ENCODE data around the gene TBC1D9.

The TBC1D9 gene

DNA sequence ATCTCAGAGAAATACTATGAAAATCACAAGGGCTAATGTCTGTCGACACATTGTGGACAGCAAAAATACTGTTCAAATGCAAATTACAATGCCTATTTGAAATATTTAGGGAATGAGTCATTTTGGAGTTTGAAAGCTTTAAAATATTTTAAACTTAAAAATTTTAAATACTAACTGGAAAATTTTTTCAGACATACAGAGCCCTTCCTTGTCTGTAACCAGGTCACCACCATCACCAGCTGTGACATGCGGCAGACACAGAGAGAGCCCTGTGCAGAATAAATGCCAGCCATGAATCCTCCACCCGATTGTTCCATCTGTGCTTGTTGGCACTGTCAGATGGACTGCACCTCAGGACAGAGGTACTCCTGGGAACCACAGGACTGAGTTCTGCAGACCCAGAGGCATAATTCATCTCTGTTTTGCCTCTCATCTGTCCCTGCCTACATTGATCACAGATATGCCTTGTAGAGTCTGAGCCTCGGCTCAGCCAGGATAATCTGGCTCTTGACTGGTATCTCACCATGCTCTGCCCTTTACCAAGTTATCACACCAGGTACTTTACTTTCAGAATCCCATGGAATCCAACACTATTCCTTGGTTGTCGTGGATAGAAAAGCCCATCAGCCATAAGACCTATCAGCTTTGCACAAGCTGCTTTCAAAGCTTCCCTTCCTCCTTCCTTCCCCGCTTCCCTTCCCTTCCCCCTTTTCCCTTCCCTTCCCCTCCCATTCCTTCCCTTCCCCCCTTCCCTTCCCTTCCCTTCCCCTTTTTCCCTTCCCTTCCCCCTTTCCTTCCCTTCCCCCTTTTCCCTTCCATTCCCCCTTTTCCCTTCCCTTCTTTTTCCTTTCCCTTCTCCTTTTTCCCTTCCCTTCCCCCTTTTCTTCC lies 67.2 kb downstream of the TBC1D9 start:
- DNase-seq = no peak

GRCh38 chr4:140686796-140687195 lies 69.4 kb downstream of the TBC1D9 start:
- DNase-seq = no peak

GRCh38 chr4:140684314-140684713 lies 71.9 kb downstream of the TBC1D9 start:
- DNase-seq = no peak

- no peak for DNase-seq
Observed at GRCh38 chr4:140681201-140681600, 75.0 kb downstream of the TBC1D9 start.

- no peak for DNase-seq
Observed at GRCh38 chr4:140680686-140681085, 75.5 kb downstream of the TBC1D9 start.

DNA sequence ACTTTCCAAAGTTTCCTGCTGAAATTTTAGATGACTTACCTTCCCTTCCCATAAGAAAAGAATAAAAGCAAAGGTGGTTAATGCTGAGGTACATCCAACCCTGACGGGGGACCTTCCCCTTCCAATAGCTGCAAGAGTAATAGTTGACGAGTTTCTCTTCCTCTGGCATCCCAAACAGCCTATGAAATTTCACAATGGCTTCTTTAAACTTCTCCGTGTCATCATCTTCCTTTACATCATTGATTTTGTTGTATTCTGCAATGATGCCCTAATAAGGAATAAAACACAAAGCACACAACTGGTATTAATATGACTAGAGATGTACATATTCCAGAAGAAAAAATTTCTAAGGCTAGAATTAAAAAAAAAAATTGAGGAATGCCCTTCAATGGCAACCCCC lies 76.6 kb downstream of the TBC1D9 start:
- no peak for DNase-seq

DNA sequence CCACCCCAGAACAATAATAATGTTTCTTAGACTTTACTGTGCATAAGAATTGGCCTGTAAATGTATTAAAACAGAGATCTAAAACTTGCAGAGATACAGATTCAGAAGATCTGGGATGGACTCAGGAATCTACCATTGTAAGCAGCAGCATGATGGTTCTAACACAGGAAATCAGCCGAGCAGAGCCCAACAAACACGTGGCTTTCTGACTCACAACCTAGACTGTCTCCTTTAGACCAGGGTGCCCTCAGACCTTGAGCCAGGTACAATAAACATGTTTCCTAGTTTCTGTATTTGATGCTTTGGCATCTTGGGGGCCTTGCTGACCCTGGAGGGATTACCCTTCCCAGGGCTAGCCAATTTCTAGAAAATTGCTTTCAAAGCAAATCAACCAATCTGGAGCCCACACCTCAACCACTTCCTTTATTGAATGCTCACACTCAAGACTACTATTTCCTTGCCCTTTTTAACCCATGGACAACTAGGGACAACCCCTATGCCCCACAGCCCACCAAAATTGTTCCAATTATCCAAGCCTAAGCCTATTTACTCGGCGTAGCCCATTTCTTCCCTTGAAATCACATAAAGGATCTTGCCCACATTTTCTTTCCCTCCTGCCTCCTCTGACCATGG lies 80.5 kb downstream of the TBC1D9 start:
- DNase-seq = no peak

GRCh38 chr4:140673729-140674128 lies 82.5 kb downstream of the TBC1D9 start:
- DNase-seq = no peak

DNA sequence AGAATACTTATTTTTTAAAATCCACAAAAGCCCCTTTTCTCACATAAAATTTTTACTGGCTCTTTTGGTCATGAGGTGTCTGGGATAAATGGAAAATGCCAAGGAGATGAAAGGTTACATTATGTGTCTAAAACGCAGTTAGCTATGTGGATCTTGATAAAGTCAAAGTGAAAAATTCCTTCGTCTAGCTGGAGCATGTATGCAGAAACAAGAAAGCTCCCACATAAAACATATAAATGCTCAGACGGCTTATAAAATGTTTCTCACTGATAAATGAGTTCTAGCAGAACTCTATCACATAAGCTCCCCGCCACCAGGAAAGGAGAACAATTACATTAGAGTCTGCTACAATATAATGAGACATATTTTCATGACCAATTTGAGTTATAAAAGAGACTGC lies 83.8 kb downstream of the TBC1D9 start:
- no peak for DNase-seq

DNA sequence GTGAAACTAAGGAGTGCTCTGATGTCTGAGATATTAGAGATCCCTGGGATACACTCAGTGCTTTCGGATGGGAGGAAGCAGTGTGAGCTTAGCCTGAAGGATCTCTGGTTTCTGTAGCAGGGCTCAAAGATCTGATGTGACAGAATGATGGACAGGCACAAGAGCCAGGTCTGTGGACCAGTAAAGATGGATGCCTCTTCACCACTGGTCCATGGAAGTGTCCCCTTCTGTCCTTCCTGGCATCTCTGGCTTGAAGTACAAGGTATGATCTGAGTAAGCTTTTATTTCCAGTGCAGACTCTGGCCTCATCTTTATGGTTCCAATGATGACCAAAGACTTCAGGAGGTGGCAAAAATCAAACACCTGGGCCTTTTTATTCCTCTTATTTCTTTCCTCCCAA lies 88.1 kb downstream of the TBC1D9 start:
- no peak for DNase-seq

- DNase-seq = no peak
Observed at GRCh38 chr4:140666889-140667614, 89.1 kb downstream of the TBC1D9 start.

GRCh38 chr4:140662082-140662869 lies 93.9 kb downstream of the TBC1D9 start:
- DNase-seq = no peak

GRCh38 chr4:140661550-140661949 lies 94.6 kb downstream of the TBC1D9 start:
- no peak for DNase-seq

GRCh38 chr4:140659943-140660700 lies 96.1 kb downstream of the TBC1D9 start:
- DNase-seq = no peak

DNA sequence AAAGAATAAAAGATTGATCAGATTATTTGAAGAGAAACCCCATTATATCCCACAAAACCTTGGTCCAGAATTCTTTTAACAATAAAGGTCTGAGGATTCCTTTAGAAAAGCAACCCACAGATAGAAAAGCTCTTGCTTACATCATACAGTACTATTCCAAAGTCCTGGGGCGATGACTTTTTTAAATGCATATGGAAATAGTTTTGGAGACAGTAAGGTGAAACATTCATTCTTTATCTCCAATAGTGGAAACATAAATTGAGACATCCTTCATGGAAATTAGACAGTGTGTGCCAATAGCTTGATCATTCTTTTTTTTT lies 101.7 kb downstream of the TBC1D9 start:
- DNase-seq = no peak

DNA sequence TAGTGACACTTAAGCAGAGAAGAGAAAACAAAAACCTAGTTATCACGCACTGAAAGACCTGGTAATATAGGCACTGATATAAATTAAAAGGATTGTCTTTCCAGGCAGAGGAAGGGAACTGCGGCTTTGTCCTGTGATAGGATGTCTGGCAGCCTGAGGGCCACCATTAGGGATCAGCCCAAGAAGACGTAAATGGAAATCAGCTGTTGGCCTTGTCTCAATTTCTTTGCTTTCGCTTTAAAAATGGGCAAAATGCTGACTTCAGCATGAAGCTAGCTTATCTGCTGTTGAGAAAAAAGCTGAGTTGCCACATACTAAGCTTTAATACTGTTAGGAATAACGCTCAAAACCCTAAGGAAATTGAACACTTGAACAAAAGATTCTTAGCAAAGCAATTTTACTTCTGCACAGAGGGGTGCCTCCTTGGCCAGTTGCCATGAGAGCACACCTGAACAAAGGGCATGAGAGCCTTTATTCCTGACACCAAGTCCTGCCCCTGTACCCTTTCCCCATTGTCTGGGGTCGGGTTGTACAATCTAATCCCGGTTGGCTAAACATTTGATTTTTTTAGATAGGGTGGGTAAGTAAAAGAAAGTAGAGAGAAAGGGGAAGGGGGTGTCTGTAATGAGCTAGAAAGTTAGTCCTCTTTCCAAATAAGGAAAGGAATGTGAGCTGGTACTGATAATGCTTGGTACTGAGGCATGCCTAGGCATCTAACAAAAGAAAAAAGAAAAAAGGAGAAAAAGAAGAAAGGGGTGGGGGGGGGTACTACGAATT lies 102.3 kb downstream of the TBC1D9 start:
- no peak for DNase-seq

GRCh38 chr4:140652601-140653000 lies 103.6 kb downstream of the TBC1D9 start:
- DNase-seq = no peak

DNA sequence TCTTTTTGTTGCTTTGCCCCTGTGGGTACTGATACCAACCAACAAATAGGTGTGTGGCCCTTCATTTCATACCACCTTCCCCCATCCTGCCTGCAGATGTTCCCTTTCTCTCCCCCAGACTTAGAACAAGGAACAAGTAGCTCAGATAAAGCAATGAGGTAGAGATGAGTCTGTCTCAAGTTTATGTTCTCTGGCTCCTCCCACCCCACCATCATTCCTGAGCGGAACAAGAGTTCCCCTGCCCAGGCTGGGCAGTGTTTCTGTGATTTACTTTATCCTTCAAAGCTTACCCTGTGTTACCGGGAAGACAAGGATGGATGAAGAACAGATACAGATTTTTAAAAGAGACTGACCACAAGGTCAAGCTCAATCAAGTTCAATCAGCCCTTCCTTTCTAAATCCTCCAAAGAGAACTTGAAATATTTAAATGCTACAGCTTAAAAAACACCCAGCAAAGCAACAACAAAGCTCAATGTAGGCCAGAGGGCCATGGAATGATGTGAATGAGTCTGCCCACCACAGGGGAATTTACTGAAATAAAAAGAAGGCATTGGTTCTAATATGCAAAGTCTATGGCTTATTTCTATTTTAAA lies 107.4 kb downstream of the TBC1D9 start:
- DNase-seq = no peak

DNA sequence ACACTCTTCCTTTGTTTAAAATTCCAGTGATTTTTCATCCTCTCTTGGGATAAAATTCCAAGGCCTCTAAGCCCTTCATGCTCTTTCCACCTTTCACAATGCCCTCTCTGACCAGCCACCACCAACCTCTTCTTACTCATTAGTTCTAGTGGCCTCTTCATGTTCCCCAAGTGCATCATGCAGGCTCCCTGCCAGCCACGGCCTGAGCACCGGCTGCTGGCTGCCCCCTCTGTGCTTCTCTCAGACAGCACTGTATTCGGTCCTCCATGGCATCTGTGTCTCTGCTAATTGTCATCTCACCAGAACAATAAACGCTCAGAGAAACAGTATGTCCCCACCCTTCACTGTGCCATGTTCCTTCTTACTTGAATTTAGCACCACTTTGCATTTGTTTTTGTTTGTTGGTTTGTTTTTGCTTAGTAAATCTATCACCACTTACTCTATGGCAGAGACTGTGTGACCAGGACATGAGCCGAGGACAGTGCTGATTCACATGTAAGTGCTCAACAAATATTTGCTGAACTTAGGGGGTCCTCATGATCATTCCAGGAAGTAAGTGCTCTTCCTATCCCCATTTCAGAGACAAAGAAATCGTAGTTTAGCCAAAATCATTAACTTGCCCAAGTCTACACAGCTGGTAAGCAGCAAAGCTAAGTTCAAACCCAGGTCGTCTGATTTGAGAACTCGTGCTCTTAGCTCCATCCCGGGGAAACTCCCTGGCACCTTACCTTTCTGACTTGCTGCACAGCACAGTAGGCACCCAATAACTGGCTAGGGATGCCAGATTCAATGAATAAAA lies 110.4 kb downstream of the TBC1D9 start:
- no peak for DNase-seq

DNA sequence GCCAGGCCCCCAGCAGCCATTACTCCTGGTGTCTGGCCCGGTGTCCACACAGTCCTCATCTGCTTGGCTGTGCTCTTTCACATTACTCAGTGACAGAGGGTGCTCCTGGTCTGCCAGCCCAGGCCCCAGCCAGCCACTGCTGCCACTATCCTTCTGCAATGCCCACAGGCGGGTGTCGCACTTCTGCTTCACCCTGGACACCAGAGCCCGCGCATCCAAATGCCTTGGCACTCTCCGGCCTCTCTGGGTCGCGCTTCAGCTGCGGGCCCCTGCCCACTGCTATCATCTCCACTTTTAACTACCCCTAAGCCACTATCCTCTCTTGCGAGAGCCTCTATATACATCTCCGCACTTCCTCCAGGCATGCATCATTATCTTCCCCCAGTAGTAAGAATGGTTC lies 111.0 kb downstream of the TBC1D9 start:
- DNase-seq = no peak
